HEK293 (cell line): Measurements from ENCODE around the gene C12orf42.

ENCODE experiments used
- CTCF ChIA-PET: fragments of 350-600 bp; formaldehyde crosslinking; extraction: SDS; loops from one replicate; lab custom pipeline; 2021; ENCODE audit warnings: antibody characterized with exemption; lab: Yijun Ruan, JAX
- POLR2A ChIA-PET: fragments of 300-600 bp; formaldehyde crosslinking; extraction: SDS; loops from one replicate; lab custom pipeline; 2020; ENCODE audit warnings: antibody characterized with exemption, inconsistent platforms; lab: Yijun Ruan, JAX
- H3K27ac ChIP-seq: fragments of 200-500 bp; sonication (Bioruptor generic); 2 replicates; pipeline ENCODE4 v1.5.1; 2014; ENCODE audit warnings: low read depth, low read length, control low read depth, inconsistent platforms; ENCODE audit errors: extremely low read depth
- H3K36me3 ChIP-seq, 2 experiments: fragments of 200-500 bp in 1 of 2; sonication (Bioruptor generic) in 1 of 2; 1 replicate in 1 of 2; 2 replicates in 1 of 2; pipeline ENCODE4 v1.5.1; 2014 to 2017; ENCODE audit warnings: inconsistent platforms in 2 of 2, low read length in 2 of 2; ENCODE audit not compliant: control insufficient read depth in 2 of 2, insufficient read depth in 1 of 2
- H3K4me1 ChIP-seq: fragments of 200-500 bp; sonication (Bioruptor generic); 2 replicates; pipeline ENCODE4 v1.5.1; 2014; ENCODE audit warnings: mild to moderate bottlenecking, low read length, inconsistent platforms; ENCODE audit not compliant: control insufficient read depth, insufficient read depth
- H3K4me3 ChIP-seq: 2 replicates; pipeline ENCODE4 v1.5.1; 2011; ENCODE audit warnings: low read depth, mild to moderate bottlenecking, control low read depth, low read length, moderate library complexity
- H3K9me3 ChIP-seq: fragments of 200-500 bp; sonication (Bioruptor generic); 2 replicates; pipeline ENCODE4 v1.5.1; 2014; ENCODE audit warnings: low read depth, low read length, inconsistent platforms; ENCODE audit not compliant: control insufficient read depth, insufficient read depth
- ATF2 ChIP-seq: fragments of 450-650 bp; formaldehyde crosslinking; IDR thresholded peaks from 2 replicates; pipeline ENCODE4 v1.5.1; 2016; ENCODE audit warnings: missing biosample characterization, missing genetic modification characterization, low read depth
- GLI2 ChIP-seq: fragments of 450-650 bp; formaldehyde crosslinking; IDR thresholded peaks from 2 replicates; pipeline ENCODE4; 2017; ENCODE audit warnings: missing biosample characterization, missing genetic modification characterization, low read depth, borderline replicate concordance
- GLIS1 ChIP-seq: fragments of 450-650 bp; formaldehyde crosslinking; IDR thresholded peaks from 2 replicates; pipeline ENCODE4 v1.5.1; 2016; ENCODE audit warnings: missing biosample characterization, missing genetic modification characterization
- MEIS1 ChIP-seq: sonication (generic); formaldehyde crosslinking; IDR thresholded peaks from 2 replicates; pipeline ENCODE4 v1.8.1; 2022; ENCODE audit warnings: missing genetic modification reagents, mild to moderate bottlenecking, borderline replicate concordance
- PRDM1 ChIP-seq: fragments of 450-650 bp; formaldehyde crosslinking; IDR thresholded peaks from 2 replicates; pipeline ENCODE4; 2016; ENCODE audit warnings: missing biosample characterization, missing genetic modification characterization
- SETDB1 ChIP-seq: IDR thresholded peaks from one replicate; pipeline ENCODE4 v1.6.1; 2017; ENCODE audit warnings: mild to moderate bottlenecking, low read length, moderate library complexity, mixed read lengths; ENCODE audit not compliant: insufficient read length
- ZBTB8A ChIP-seq: fragments of 450-650 bp; formaldehyde crosslinking; IDR thresholded peaks from 2 replicates; pipeline ENCODE4 v1.5.1; 2016; ENCODE audit warnings: missing biosample characterization, missing genetic modification characterization
- ZEB2 ChIP-seq: fragments of 450-650 bp; formaldehyde crosslinking; IDR thresholded peaks from 2 replicates; pipeline ENCODE4 v1.5.1; 2016; ENCODE audit warnings: missing biosample characterization, missing genetic modification characterization
- ZNF148 ChIP-seq: fragments of 450-650 bp; formaldehyde crosslinking; IDR thresholded peaks from 2 replicates; pipeline ENCODE4 v1.5.0; 2017; ENCODE audit warnings: missing biosample characterization, missing genetic modification characterization, borderline replicate concordance
- ZNF155 ChIP-seq: fragments of 450-650 bp; formaldehyde crosslinking; IDR thresholded peaks from 2 replicates; pipeline ENCODE4 v1.5.1; 2016; ENCODE audit warnings: missing biosample characterization, missing genetic modification characterization
- ZNF26 ChIP-seq: fragments of 450-650 bp; formaldehyde crosslinking; IDR thresholded peaks from 2 replicates; pipeline ENCODE4 v1.5.1; 2016; ENCODE audit warnings: missing biosample characterization, missing genetic modification characterization
- ZNF280D ChIP-seq: fragments of 450-650 bp; formaldehyde crosslinking; IDR thresholded peaks from 2 replicates; pipeline ENCODE4 v1.5.1; 2016; ENCODE audit warnings: missing biosample characterization, missing genetic modification characterization
- ZNF501 ChIP-seq: fragments of 450-650 bp; formaldehyde crosslinking; IDR thresholded peaks from 2 replicates; pipeline ENCODE4 v1.5.1; 2016; ENCODE audit warnings: missing biosample characterization, missing genetic modification characterization
- ZNF549 ChIP-seq: fragments of 450-650 bp; IDR thresholded peaks from 2 replicates; pipeline ENCODE4 v1.5.1; 2018; ENCODE audit warnings: missing biosample characterization, missing genetic modification characterization, mild to moderate bottlenecking, inconsistent platforms, moderate library complexity
- ZNF571 ChIP-seq: fragments of 450-650 bp; formaldehyde crosslinking; IDR thresholded peaks from 2 replicates; pipeline ENCODE4 v1.5.0; 2017; ENCODE audit warnings: missing biosample characterization, missing genetic modification characterization
- ZNF654 ChIP-seq: fragments of 450-650 bp; formaldehyde crosslinking; IDR thresholded peaks from 2 replicates; pipeline ENCODE4 v1.5.1; 2016; ENCODE audit warnings: low read depth, missing biosample characterization, missing genetic modification characterization
- ZSCAN30 ChIP-seq: fragments of 450-650 bp; IDR thresholded peaks from 2 replicates; pipeline ENCODE4 v1.5.1; 2018; ENCODE audit warnings: missing biosample characterization, mild to moderate bottlenecking, missing genetic modification characterization, moderate library complexity

C12orf42 gene

GRCh38 chr12:103504606-103505005 is 8.8 kb upstream of the C12orf42 start (continued):
- TF ChIP-seq ZNF280D (tag by site-specific recombination) (no peak), MEIS1 (CRISPR knock-in tag) (no peak), ZEB2 (tag by site-specific recombination) (no peak), ZNF571 (no peak), PRDM1 (tag by site-specific recombination) (no peak)

- ChIA-PET CTCF (interaction anchor here (0.6 to 4.5 kb wide), 7 partner anchors 14 to 572 kb away, joined by 3 to 21 read pairs (median 3); no protein-coding TSS in a partner anchor), POLR2A (no interaction called here)
These were observed 8.0 kb upstream of the C12orf42 start for GRCh38 chr12:103503546-103504480.

GRCh38 chr12:103501447-103501846 is 5.7 kb upstream of the C12orf42 start:
- H3K36me3 ChIP-seq: no peaks in the 10 kb centered on the region
- H3K9me3 ChIP-seq: no peaks in the 10 kb centered on the region
- ChIA-PET CTCF (interaction anchor here (0.7 to 4.5 kb wide), 2 partner anchors 47 to 131 kb away, joined by 4 to 21 read pairs; no protein-coding TSS in a partner anchor), POLR2A (no interaction called here)
- TF ChIP-seq ATF2 (tag by site-specific recombination): no peak
- no peak for TF ChIP-seq ZNF148 (tag by site-specific recombination)
- no peak for TF ChIP-seq SETDB1
- TF ChIP-seq ZNF155 (tag by site-specific recombination): no peak
- TF ChIP-seq ZBTB8A (tag by site-specific recombination): no peak
- TF ChIP-seq ZNF549: no peak
- no peak for TF ChIP-seq ZNF501 (tag by site-specific recombination)
- TF ChIP-seq GLI2: no peak
- TF ChIP-seq ZNF26 (tag by site-specific recombination): no peak
- TF ChIP-seq GLIS1 (tag by site-specific recombination): no peak
- no peak overlapping the region for H3K27ac ChIP-seq
- no peak overlapping the region for H3K4me3 ChIP-seq
- H3K4me1 ChIP-seq: no peaks in the 10 kb centered on the region

More at GRCh38 chr12:103503546-103504480, 8.0 kb upstream of the C12orf42 start:
- H3K9me3 ChIP-seq: no peaks in the 10 kb centered on the region
- no peak for TF ChIP-seq ZSCAN30 (tag by site-specific recombination)
- TF ChIP-seq ZNF654: peak; percentile 16; the same call in 1 of the 2 replicates
- no peak overlapping the region for H3K4me3 ChIP-seq
- no peak overlapping the region for H3K27ac ChIP-seq
- no peaks in the 10 kb centered on the region for H3K4me1 ChIP-seq
- H3K36me3 ChIP-seq: no peaks in the 10 kb centered on the region
